Esophagus squamous epithelium (tissue), 5 donors: Measurements from ENCODE around the gene WDR88. TPM values are rescaled to one million over a fixed set of nuclear protein-coding genes. Genes with fewer than 3 reads are reported as not detected.
"Not testable (repeated sequence)": the region's sequence is repeated elsewhere in the genome, so short reads cannot be mapped to it uniquely, and the experiment has no call there.

Experiments
- DNase-seq: peaks from one replicate; lab custom pipeline; 2025; lab: John Stamatoyannopoulos, UW
- H3K27ac ChIP-seq, 4 donors: fragments of 200-600 bp; sonication (generic); one replicate each; pipeline ENCODE4 v1.5.1; 2016 to 2019; ENCODE audit warnings: mild to moderate bottlenecking in 1 of 4
- H3K27me3 ChIP-seq, 4 donors: fragments of 200-600 bp; sonication (generic); 1 replicate in 3 of 4; 2 replicates in 1 of 4; pipeline versions ENCODE4 v1.5.1 to v1.6.0; 2017 to 2021; ENCODE audit warnings: antibody characterized with exemption in 1 of 4
- H3K36me3 ChIP-seq, 3 donors: fragments of 200-600 bp; sonication (generic); one replicate each; pipeline ENCODE4 v1.5.1; 2016 to 2019
- H3K4me1 ChIP-seq, 3 donors: fragments of 200-600 bp; sonication (generic); one replicate each; pipeline ENCODE4 v1.5.1; 2017 to 2019
- H3K4me3 ChIP-seq, 4 donors: fragments of 200-600 bp; sonication (generic); 1 replicate in 3 of 4; 2 replicates in 1 of 4; pipeline ENCODE4 v1.5.1; 2016 to 2019; ENCODE audit warnings: mild to moderate bottlenecking in 2 of 4, moderate library complexity in 1 of 4
- H3K9me3 ChIP-seq, 3 donors: fragments of 200-600 bp; sonication (generic); one replicate each; pipeline ENCODE4 v1.5.1; 2016 to 2019
- POLR2A ChIP-seq, 4 donors: fragments of 450-650 bp; IDR thresholded peaks; one replicate each; pipeline ENCODE4 v1.6.1; 2017; ENCODE audit warnings: antibody characterized with exemption in 4 of 4, mild to moderate bottlenecking in 4 of 4, moderate library complexity in 3 of 4
- WGBS, 2 donors: methylation state at CpG; one replicate each; pipeline ENCODE4 v1.1.5; 2018; 5-methylcytosine and 5-hydroxymethylcytosine counted together
- intact Hi-C: fragments of 100-400 bp; cut with DNase I; formaldehyde crosslinking; loops from one replicate; pipeline ENCODE4 v1.15.0; 2022
- total RNA-seq, 4 donors: library from RNA; depleted of rRNA; stranded (reverse); fragments of >200 nt; gene quantifications; one replicate each; pipeline ENCODE4 v1.1.0, GENCODE V29; 2016
- TF ChIP-seq, protein P1 (sequence below), 6 experiments: fragments of 450-650 bp in 4 of 6; fragments of 200-600 bp in 2 of 6; sonication (generic) in 2 of 6; IDR thresholded peaks; one replicate each; pipeline ENCODE4 v1.5.1; 2016 to 2019; ENCODE audit warnings: antibody characterized with exemption in 6 of 6, mild to moderate bottlenecking in 4 of 6, moderate library complexity in 4 of 6
- donor health status: DM: yes; HTN: yes; CAD: no.

Gene WDR88
- total RNA-seq, 4 donors from 2014 or later: not detected

DNA sequence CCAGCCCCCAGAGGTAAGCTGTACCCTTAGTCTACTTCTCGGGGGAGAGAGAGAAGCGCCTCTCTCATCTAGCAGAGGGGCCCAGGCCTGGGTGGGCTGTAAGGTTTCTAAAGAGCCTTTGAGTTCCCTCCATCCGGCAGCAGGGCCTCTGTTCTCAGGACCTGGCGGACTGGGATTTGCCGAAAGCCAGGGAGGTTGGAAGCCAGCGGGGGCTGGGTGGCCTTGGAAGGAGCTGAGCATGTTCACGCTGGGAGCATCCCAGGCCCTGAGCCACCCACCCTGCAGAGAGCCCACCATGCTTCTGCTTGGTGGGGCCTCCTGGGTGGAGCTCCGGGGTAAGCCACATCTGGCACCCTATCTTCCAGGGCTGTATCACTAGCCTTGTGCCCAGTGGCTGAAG is 86.0 kb downstream of the WDR88 start:
- TF ChIP-seq POLR2A (IDR thresholded peaks at IDR 0.05): no peak
- TF ChIP-seq, protein P1, sequence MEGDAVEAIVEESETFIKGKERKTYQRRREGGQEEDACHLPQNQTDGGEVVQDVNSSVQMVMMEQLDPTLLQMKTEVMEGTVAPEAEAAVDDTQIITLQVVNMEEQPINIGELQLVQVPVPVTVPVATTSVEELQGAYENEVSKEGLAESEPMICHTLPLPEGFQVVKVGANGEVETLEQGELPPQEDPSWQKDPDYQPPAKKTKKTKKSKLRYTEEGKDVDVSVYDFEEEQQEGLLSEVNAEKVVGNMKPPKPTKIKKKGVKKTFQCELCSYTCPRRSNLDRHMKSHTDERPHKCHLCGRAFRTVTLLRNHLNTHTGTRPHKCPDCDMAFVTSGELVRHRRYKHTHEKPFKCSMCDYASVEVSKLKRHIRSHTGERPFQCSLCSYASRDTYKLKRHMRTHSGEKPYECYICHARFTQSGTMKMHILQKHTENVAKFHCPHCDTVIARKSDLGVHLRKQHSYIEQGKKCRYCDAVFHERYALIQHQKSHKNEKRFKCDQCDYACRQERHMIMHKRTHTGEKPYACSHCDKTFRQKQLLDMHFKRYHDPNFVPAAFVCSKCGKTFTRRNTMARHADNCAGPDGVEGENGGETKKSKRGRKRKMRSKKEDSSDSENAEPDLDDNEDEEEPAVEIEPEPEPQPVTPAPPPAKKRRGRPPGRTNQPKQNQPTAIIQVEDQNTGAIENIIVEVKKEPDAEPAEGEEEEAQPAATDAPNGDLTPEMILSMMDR (IDR thresholded peaks at IDR 0.05): no peak
- no peak for DNase-seq
- H3K4me1 ChIP-seq: no peaks in the 10 kb centered on the region
- no peaks in the 10 kb centered on the region for H3K9me3 ChIP-seq
- 80% methylated on average over 1 of the region's 8 CpGs; no CpG with 5 or more reads in 1 of the 2 donors for WGBS, 2 donors
- peaks cover 0 to 34% (median 0%) of the 10 kb centered on the region in 4 donors for H3K27me3 ChIP-seq
- no peaks in the 10 kb centered on the region for H3K36me3 ChIP-seq
- intact Hi-C loops: no loop called here
- no peak overlapping the region for H3K4me3 ChIP-seq
- no peak overlapping the region for H3K27ac ChIP-seq

DNA sequence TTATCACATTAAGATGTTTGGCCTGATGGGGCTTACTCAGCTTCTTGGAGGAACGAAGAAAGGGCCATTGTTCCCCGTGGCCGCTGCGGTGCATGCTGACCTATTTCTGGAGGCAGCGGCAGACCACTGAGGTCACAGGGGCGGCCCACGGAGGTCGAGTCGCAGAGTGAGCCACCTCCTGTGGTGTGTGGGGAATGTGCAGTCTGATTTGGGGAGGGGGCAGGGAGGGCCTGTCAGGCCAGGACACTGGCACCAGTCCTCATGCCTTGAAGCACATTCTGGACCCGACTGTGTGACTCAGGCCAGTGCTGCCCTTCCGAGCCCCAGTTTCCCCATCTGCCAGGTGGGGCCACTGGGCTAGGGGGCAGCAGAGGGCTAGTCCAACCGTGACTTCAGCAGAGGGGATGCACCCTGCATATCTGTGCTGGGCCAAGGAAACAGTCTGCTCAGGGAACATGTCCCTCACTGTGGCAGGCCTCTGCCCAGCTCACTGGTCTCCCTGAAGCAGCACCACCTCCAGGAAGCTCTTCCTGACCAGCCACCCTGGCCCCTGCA is 87.4 kb downstream of the WDR88 start:
- 73% methylated on average over 5 of the region's 12 CpGs; no CpG with 5 or more reads in 1 of the 2 donors for WGBS, 2 donors
- intact Hi-C loops: no loop called here
- H3K9me3 ChIP-seq: no peaks in the 10 kb centered on the region
- no peaks in the 10 kb centered on the region for H3K36me3 ChIP-seq
- peaks cover 0 to 48% (median 0%) of the 10 kb centered on the region in 4 donors for H3K27me3 ChIP-seq
- no peaks in the 10 kb centered on the region for H3K4me1 ChIP-seq
- TF ChIP-seq, protein P1 (IDR thresholded peaks at IDR 0.05): no peak
- TF ChIP-seq POLR2A (IDR thresholded peaks at IDR 0.05): no peak
- H3K27ac ChIP-seq: no peak overlapping the region
- no peak overlapping the region for H3K4me3 ChIP-seq
- DNase-seq: no peak

DNA sequence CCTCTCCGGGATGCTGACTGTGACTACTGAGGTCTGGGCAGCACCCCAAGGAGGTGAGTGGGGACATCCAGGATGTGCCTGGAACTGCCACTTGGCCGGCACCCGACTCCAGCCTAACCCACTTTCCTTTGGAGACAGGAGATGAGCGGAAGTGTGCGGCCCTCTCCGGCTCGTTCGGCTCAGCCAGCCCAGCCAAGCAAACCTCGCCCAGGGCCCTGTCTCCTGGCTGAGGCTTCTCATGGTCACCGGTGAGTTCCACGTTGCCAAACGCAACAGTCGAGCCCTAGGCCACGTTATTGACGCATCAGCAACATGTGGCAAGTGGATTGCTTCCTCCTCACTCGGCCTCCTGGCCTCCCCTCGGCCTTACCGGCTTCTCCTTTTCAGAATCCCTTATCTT is 88.2 kb downstream of the WDR88 start:
- TF ChIP-seq, protein P1 (IDR thresholded peaks at IDR 0.05): no peak
- no peak for TF ChIP-seq POLR2A (IDR thresholded peaks at IDR 0.05)
- 70 to 76% methylated on average over 10 to 12 of the region's 18 CpGs for WGBS, 2 donors
- intact Hi-C loops: no loop called here
- no peak overlapping the region for H3K27ac ChIP-seq
- peaks cover 4 to 56% (median 6%) of the 10 kb centered on the region in 4 donors for H3K27me3 ChIP-seq
- no peak overlapping the region for H3K4me3 ChIP-seq
- no peaks in the 10 kb centered on the region for H3K9me3 ChIP-seq
- DNase-seq: no peak
- peaks cover 0 to 1% (median 0%) of the 10 kb centered on the region in 3 donors for H3K4me1 ChIP-seq
- no peaks in the 10 kb centered on the region for H3K36me3 ChIP-seq

DNA sequence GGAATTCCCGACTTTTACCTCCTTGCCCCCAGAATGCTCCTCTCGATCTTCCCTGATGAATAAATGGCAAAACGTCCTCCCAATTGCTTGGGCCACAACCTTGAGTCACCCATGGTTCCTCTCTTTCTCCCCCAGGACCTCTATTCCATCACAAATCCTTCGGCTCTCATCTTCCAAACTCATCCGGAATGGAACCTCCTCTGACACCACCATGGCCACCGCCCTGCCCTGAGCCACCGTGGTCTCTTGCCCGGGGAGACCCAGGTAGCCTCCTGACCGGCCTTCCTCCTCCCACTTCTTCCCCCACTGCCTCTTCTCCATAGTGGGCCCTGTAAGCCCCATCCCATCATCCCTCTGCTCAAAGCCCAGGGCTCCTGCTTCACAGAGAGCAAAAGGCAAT is 88.8 kb downstream of the WDR88 start:
- TF ChIP-seq POLR2A (IDR thresholded peaks at IDR 0.05): no peak
- TF ChIP-seq, protein P1 (IDR thresholded peaks at IDR 0.05): no peak
- DNase-seq: no peak
- intact Hi-C loops: no loop called here
- no peaks in the 10 kb centered on the region for H3K36me3 ChIP-seq
- H3K4me1 ChIP-seq: peaks cover 0 to 8% (median 5%) of the 10 kb centered on the region in 3 donors
- H3K9me3 ChIP-seq: no peaks in the 10 kb centered on the region
- peaks cover 4 to 62% (median 11%) of the 10 kb centered on the region in 4 donors for H3K27me3 ChIP-seq
- 81 to 83% methylated on average over 9 of the region's 9 CpGs for WGBS, 2 donors
- H3K27ac ChIP-seq: no peak overlapping the region
- H3K4me3 ChIP-seq: no peak overlapping the region

DNA sequence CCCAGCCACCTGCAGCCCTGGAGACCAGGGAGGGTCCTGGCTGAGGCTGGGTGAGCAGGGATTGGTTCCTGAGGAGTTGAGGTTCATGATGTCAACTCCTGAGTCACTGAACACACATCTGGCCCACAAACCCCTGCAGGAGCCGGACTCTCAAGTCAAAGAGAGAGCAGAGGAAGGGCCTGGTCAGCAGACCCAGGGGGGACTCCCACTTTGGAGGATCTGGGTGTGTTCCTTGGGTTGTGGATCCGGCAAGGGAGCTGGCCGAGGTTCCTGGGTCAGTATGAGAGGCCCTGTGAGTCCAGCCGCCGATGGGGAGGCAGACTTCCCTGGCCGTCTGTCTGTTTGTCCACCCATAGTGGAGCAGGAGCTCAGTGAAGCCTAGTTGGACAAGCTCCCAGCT is 89.7 kb downstream of the WDR88 start:
- DNase-seq: no peak
- Histone ChIP-seq H3K4me1 (peaks cover 0 to 17% (median 11%) of the 10 kb centered on the region in 3 donors), H3K27me3 (peaks cover 10 to 71% (median 16%) of the 10 kb centered on the region in 4 donors), H3K36me3 (no peaks in the 10 kb centered on the region), H3K9me3 (no peaks in the 10 kb centered on the region), H3K4me3 (no peak overlapping the region), H3K27ac (no peak overlapping the region)
- WGBS, 2 donors: 81% methylated on average over 3 of the region's 6 CpGs; no CpG with 5 or more reads in 1 of the 2 donors
- intact Hi-C loops: no loop called here
- no peak for TF ChIP-seq POLR2A (IDR thresholded peaks at IDR 0.05)

DNA sequence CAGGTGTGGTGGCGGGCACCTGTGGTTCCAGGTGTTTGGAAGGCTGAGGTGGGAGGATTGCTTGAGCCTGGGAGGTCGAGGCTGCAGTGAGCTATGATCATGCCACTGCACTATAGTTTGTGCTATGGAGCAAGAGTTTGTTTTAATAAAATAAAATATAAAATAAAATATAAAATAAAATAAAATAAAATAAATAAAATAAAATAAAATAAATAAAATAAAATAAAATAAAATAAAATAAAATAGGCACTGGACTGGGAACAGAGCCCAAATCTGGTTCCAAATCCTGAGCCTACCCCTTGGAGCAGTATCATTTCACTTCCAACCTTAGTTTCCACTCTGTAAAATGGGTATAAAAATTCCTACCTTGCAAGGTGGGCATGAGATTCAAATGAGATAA is 90.3 kb downstream of the WDR88 start:
- DNase-seq, H3K36me3 ChIP-seq, H3K4me3 ChIP-seq, H3K9me3 ChIP-seq, intact Hi-C loops, H3K27ac ChIP-seq: not testable (repeated sequence)
- Histone ChIP-seq H3K27me3 (peaks cover 14 to 78% (median 20%) of the 10 kb centered on the region in 4 donors), H3K4me1 (peaks cover 0 to 23% (median 17%) of the 10 kb centered on the region in 3 donors)
- WGBS, 2 donors: 67 to 76% methylated on average over 2 of the region's 2 CpGs
